Islet precursor cell (in vitro differentiated cells): ENCODE measurements around the gene CACNA1B.

ENCODE experiments used
- DNase-seq: peaks from one replicate; pipeline ENCODE4 v3.0.0-alpha.2; 2018

The CACNA1B gene

DNA sequence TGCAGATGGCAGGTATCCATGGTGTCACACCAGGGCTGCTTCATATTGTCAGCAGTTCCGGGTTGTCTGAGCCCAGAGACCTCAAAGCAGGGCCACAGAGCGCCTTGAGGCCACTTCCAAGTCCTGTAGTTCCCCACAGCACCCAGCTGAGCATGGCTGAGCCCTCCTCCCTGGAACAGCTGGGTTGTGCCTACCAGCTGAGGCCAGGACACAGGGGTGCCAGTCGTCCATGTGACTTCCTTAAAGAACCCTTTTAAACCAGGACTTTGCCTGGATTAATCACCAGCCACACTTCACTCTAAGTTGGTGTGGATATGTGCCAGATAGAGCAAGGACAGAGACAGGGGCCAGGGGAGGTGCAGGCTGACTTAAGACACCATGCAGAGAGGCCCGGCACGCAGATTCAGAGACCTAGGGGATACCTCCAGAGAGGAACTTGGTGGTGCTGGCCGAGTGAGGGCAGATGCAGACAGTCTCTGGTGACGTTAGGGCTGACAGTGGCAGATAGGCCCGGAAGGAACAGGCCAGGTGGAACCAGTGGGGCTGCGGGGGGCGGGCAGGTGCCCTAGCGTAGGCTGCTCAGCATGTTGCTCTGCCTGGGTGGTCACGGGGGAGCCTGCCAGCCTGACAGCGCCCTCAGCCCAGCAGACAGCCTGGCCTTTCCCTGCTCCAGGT, 142.7 kb downstream of the CACNA1B start:
- DNase-seq: peak; percentile 54

DNA sequence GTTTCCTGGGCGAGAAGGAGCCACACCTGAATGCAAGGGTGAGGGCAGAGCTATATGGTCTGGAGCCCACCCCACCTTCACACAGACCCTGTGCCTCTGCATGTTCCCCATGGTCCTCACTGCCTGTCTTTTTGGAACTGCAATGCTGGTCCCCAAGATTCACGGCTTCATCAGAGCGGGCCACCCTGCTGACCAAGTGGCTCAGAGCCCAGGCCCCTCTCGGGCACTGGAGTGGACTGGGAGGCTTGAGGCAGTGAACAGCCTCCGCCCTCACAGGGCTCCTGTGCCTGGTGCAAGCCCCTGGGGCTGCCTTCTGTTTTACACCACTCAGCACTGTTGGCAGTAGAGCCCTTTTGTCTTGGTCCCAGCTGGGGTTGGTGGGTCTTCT, 143.2 kb downstream of the CACNA1B start:
- no peak for DNase-seq

- DNase-seq: no peak
These were observed 143.9 kb downstream of the CACNA1B start for GRCh38 chr9:138021251-138022056.

DNA sequence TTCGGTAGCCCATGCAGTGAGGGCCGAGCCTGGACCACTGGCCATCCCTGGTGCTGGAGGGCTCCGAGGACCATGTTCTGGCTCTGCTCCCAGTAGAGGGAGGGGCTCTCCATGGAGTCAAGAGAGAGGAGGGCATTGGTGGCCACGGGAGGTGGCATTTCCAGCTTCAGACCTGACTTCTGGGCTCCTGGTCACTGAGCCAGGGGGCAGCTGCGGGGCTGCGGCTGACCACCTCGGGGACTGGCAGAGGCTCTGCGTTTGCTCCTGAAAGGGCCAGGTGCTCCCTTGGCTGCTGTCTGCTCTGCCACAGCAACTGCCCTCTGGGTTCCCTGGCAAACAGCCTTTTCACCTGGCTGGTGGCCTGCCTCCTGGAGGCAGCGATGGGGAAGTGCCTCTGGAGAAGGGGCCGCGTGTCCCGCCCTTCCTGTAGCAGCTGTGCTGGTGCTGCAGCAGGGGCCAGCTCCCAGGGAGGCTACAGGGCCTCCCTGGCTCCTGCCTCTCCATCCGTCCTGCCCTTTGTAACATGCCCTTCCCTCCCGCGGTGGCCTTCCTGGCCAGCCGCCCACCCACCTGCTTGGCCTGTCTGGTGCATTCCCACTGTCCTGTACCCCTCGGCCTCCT, 144.6 kb downstream of the CACNA1B start:
- peak; percentile 84 for DNase-seq

- peak; percentile 56 for DNase-seq
These were observed 145.3 kb downstream of the CACNA1B start for GRCh38 chr9:138022756-138023393.

DNA sequence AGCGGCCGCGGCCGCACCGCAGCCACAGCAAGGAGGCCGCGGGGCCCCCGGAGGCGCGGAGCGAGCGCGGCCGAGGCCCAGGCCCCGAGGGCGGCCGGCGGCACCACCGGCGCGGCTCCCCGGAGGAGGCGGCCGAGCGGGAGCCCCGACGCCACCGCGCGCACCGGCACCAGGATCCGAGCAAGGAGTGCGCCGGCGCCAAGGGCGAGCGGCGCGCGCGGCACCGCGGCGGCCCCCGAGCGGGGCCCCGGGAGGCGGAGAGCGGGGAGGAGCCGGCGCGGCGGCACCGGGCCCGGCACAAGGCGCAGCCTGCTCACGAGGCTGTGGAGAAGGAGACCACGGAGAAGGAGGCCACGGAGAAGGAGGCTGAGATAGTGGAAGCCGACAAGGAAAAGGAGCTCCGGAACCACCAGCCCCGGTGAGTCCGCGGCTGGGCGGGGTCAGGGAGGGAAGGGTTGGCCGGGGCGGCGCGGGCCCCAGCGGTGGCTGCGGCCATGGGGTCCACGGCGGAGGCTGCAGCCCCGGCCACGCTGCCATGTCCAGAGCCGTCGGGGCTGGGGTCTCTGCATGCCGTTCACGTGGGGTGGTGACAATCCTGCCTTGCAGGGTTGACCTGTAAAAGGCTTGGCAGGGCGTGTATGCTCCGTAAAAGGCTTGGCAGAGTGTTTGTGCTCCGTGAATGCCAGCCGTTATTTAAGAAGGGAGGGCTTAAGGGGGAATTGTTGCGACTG, 146.0 kb downstream of the CACNA1B start:
- DNase-seq: peak; percentile 46

GRCh38 chr9:138024131-138024530, 146.5 kb downstream of the CACNA1B start:
- no peak for DNase-seq

GRCh38 chr9:138024831-138025291, 147.3 kb downstream of the CACNA1B start:
- DNase-seq: no peak

DNA sequence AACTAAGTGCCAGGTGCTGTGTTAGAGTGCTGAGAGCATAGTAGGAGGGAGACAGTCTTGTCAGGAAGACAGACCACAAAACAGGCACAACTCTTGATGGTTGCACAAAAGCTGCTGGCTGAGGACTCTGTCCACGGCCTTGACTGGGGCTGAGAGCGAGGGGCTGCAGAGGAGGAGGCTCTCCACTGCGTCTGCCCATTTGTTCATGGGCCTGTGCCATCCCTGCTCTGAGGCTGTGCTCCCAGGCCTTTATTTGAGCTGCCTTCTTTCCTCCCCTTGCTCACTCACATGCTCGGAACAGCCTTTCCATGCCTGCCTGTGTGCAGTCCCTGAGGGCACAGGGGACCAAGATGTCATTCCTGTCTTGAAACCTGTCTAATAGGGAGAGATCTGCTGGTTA, 147.8 kb downstream of the CACNA1B start:
- no peak for DNase-seq

- no peak for DNase-seq
These were observed 148.3 kb downstream of the CACNA1B start for GRCh38 chr9:138025908-138026307.

- DNase-seq: no peak
These were observed 151.0 kb downstream of the CACNA1B start for GRCh38 chr9:138028596-138028995.

DNA sequence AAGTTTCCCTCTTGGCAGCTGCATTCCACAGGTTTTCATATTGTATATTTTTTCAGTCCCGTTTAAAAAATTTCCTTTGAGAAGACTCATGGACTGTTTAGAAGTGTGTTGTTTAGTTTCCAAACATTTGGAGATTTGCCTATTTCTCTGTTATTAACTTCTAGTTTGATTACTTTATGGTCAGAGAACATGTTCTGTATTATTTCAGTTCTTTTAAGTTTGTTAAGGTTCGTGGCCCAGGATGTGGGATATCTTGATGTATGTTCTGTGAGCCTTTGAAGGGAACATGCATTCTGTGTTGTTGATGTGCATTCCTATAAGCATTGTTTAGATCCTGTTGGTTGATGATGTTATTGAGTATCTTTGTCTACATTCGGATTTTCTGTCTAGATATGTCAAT, 153.6 kb downstream of the CACNA1B start:
- DNase-seq: no peak

DNA sequence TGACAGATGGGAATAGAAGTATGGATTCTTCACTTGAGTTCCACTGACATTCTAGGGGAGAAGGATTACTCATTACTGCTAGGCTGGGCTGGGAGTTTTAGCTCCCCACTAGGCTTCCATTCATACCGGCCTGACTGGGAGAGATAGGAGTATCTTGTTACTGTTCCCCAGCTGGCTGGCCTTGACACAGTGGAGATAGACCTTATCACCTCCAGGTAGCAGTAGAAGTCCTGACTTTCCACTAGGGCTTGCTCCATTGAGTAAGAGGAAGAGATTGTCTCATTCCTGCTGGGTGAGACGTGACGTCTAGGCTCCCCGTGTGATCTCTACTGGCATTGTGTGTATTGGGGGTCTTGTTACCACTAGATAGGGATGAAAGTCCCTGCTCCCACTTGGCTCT, 156.4 kb downstream of the CACNA1B start:
- no peak for DNase-seq

GRCh38 chr9:138037140-138037539, 159.6 kb downstream of the CACNA1B start:
- DNase-seq: no peak

DNA sequence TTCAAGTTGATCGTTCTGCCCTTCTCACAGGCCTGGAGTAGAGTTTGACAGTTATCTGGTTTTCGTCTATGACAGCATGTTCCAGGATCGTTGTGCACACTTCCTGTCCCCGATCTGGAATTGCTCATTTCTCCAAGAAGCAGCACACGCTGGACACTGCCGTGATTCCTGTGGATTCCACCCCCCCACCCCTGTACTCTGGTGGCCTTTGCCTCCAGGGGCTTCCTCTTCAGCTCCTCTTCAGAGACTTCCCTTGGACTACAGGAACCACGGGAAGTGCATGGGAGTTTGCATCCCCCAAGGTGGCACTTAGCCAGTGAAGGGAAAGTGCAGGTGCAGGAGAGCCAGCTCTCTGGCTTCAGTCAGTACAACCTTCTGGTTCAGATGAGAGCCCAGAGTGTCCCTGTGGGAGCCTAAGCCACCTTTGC, 160.7 kb downstream of the CACNA1B start:
- peak; percentile 84 for DNase-seq

- no peak for DNase-seq
These were observed 163.2 kb downstream of the CACNA1B start for GRCh38 chr9:138040446-138041430.

DNA sequence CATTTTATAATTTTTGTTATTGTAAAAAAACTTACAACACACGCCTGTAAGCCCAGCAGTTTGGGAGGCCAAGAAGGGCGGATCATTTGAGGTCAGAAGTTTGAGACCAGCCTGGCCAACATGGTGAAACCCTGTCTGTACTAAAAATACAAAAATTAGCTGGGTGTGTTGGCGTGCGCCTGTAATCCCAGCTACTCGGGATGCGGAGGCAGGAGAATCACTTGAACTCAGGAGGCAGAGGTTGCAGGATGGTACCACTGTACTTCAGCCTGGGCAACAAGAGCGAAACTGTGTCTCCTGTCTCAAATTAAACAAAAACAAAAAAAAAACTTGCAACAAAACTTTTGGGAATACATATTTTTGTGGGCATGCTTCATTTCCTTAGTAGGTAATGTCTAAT, 164.6 kb downstream of the CACNA1B start:
- DNase-seq: no peak

- peak; percentile 28 for DNase-seq
These were observed 165.1 kb downstream of the CACNA1B start for GRCh38 chr9:138042640-138043039.

- DNase-seq: no peak
These were observed 165.5 kb downstream of the CACNA1B start for GRCh38 chr9:138043061-138043410.

- DNase-seq: peak; percentile 45
These were observed 166.1 kb downstream of the CACNA1B start for GRCh38 chr9:138043411-138044345.
